Glomerular visceral epithelial cell (primary cell): ENCODE results near the gene CEP72.
"Not testable (repeated sequence)": the region's sequence is repeated elsewhere in the genome, so short reads cannot be mapped to it uniquely, and the experiment has no call there.

Source experiments
- DNase-seq: peaks from one replicate; pipeline ENCODE4 v3.0.0-alpha.2; 2016; ENCODE audit errors: extremely low spot score

The CEP72 gene

GRCh38 chr5:600886-601541 is 11.1 kb upstream of the CEP72 start:
- DNase-seq: no peak

- no peak for DNase-seq
Measured at GRCh38 chr5:601771-602465, 10.2 kb upstream of the CEP72 start.

DNA sequence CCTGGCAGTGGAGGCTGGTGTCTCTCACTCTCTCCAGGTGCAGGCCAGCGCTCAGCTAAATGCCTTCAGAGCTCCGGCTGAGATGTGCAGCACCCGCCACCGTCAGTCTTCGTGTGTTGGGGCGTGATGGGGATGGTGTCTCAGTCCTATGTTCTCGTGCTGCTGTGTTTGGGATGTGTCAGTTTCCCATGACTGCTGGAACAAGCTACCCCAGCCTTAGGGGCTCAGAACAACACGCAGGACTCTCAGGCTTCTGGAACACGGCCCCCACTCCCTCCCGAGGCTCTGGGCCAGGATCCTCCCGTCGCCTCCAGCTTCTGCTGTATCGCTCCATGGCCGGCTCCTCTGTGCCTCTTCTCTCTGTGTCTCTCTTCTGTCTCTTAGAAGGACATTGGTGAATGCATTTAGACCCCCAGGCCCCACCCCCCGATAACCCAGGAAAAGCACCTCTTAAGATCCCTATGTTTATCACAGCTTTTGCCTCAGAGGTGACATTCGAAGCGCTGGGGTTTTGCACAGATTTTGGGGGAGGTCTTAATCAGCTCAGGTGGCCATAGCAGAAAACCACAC is 9.6 kb upstream of the CEP72 start:
- DNase-seq: no peak

- DNase-seq: no peak
Measured at GRCh38 chr5:603081-603998, 8.8 kb upstream of the CEP72 start.

DNA sequence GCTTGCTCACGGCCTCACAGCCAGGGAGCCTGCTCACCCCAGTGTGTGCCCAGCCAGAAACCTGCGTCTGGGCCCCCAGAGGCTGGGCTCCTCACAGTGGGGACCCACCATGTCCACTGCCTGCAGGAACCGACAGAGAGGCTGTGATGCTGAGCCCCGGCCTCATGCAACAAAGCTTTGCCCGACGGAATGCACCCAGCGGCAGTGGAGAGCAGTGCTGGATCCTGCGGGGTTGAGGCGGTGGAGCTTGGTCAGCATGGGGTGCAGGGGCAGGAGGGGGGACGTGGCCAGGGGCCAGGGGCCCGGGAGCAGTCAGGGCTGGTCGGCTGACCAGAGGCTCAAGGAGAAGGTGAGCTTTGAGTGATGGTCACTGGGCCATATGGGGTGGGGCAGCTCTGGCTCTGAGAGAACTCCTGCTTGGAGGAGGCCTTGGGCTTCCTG is 7.7 kb upstream of the CEP72 start:
- DNase-seq: no peak

GRCh38 chr5:605090-605489 is 7.0 kb upstream of the CEP72 start:
- DNase-seq: not testable (repeated sequence)

GRCh38 chr5:606061-606460 is 6.1 kb upstream of the CEP72 start:
- no peak for DNase-seq

GRCh38 chr5:606526-607399 is 5.4 kb upstream of the CEP72 start:
- DNase-seq: no peak

- no peak for DNase-seq
Measured at GRCh38 chr5:607541-608428, 4.4 kb upstream of the CEP72 start.

- no peak for DNase-seq
Measured at GRCh38 chr5:608429-609370, 3.4 kb upstream of the CEP72 start.

DNA sequence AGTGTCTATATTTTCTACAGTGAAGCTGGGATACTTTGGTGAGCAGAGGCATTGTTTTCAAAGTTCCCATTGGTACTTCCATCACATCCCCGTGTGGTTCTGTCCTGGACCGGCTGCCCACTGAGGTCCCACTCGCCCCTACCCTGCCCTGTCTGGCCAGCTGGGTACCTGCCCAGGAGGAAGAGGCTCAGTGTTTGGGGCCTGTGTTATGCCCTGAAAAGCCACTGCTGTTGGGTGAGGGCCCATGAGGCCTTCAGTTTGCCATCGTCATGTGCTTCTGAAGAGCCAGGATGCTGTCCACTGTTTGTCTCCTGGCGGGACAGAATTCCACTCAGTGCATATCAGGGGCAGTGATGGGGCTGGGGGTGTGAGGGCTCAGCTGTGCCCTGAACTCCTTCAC is 2.6 kb upstream of the CEP72 start:
- no peak for DNase-seq

DNA sequence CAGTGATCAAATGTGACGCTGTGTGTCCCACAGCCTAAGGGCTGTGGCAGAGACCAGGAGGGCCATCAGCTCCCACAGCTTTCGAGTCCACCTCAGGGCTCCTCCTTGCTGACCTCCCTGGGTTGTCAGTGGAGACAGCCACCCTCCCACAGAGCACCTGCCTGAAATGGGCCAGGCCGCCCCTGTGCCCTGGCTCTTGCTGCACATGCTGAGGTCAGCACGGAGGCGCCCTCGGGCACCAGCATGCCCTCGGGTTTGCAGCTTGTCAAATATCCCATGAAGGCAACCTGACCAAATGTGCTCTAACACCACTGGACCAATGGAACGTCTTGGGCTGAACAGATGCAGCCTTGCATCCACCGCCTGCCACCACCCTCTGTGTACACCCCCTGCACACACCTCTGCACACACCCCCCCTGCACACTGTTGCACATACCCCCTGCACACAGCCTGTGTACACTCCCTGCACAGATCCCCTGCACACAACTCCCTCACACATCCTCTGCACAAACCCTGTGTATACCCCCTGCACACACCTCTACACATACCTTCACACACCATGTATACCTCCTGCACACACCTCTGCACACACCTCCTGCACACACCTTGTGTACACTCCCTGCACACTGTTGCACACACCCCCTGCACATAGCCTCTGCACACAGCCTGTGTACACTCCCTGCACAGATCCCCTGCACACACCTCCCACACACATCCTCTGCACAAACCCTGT is 2.0 kb upstream of the CEP72 start:
- no peak for DNase-seq

DNA sequence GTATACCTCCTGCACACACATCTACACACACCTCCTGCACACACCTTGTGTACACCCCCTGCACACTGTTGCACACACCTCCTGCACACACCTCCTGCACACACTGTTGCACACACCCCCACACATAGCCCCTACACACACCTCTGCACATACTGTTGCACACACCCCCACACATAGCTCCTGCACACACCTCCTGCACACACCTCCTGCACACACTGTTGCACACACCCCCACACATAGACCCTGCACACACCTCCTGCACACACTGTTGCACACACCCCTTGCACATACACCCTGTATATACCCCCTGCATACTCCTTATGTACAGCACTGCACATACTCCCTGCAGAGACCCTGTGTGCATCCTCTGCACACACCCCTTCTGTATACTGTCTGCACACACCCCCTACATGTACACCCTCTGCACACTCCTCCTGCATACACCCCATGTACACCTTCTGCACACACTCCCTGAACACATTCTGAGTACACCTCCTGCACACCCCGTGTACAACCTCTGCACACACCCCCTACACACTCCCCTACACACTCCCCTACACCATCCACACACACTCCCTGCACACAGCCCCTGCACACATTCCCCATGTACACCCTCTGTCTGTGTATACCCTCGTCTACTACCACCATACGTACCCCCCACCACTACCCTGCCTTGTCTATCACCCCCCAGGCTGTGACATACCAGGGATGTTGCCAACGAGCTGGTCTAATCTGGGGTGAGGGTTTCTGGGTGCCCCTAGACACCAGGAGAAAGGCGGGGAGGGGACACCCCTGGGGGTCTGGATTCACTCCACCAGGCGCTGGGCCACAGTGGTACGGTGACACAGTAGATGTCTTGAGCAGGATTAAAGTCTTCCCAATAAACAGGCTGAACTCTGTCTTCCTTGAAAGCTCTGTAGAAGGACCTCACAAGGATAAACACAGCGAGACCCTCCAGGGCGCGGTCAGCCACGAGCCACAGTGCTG is 1.1 kb upstream of the CEP72 start:
- no peak for DNase-seq

GRCh38 chr5:612498-613424 is 621 bp downstream of the CEP72 start:
- peak; percentile 37 for DNase-seq

DNA sequence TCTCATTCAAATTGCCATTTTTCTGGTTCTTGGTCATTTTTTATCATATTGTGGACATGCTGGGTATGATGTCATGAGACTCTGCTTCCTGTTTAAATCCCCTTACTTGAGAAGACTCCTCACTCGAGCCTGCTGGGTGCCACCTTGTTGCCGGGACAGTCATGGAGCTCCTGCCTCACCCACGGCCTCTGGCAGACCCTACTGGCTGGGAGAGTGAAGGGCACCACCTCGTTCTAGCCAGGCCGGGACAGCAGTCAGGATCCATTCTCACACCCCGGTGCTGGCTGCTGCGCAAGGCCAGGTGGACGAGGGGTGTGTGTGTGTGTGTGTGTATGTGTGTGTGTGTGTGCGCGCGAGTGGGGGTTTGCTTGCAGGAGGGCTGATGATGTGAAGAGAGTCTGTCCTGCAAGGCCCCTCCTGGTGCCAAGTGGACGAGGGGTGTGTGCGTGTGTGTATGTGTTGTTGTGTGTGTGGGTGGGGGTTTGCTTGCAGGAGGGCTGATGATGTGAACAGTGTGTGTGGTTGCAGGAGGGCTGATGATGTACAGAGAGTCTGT is 4.4 kb downstream of the CEP72 start:
- DNase-seq: no peak

DNA sequence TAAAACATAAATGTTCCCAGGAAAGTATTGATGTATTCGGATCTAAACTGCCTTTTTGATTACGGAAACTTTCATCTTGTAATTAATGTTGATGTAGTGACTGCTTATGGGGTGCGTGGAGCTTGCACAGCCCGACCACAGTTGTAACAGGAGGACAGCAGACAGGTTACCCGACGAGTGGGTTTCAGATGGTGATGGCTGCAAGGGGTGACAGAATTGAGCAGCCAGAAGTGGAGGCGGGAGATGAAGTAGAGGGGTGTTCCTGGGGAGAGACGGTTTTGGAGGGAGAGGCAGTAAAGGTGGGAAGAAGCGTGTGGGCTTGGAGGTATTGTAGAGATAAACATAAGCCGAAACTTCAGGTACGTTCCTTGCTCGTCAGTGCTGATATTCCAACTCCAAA is 5.8 kb downstream of the CEP72 start:
- no peak for DNase-seq
